Measurements from ENCODE around the gene GUK1.
"Not testable (repeated sequence)": the region's sequence is repeated elsewhere in the genome, so short reads cannot be mapped to it uniquely, and the experiment has no call there.

Gene GUK1

GRCh38 chr1:228178737-228179684, 38.9 kb downstream of the GUK1 start:
- DNase-seq = no peak

GRCh38 chr1:228180271-228180958, 40.3 kb downstream of the GUK1 start:
- DNase-seq = no peak

GRCh38 chr1:228180959-228181644, 41.0 kb downstream of the GUK1 start:
- DNase-seq = no peak

GRCh38 chr1:228181645-228182034, 41.6 kb downstream of the GUK1 start:
- DNase-seq = no peak

- DNase-seq = no peak
Measured at GRCh38 chr1:228182296-228183030, 42.4 kb downstream of the GUK1 start.

- DNase-seq = no peak
Measured at GRCh38 chr1:228184152-228184551, 44.1 kb downstream of the GUK1 start.

- peak; percentile 58 for DNase-seq
Measured at GRCh38 chr1:228185641-228185965, 45.5 kb downstream of the GUK1 start.

GRCh38 chr1:228188249-228188648, 48.2 kb downstream of the GUK1 start:
- not testable (repeated sequence) for DNase-seq

- DNase-seq = no peak
Measured at GRCh38 chr1:228190182-228190581, 50.1 kb downstream of the GUK1 start.

GRCh38 chr1:228190778-228191177, 50.7 kb downstream of the GUK1 start:
- DNase-seq = no peak

GRCh38 chr1:228194436-228194835, 54.4 kb downstream of the GUK1 start:
- no peak for DNase-seq

GRCh38 chr1:228194921-228195812, 55.1 kb downstream of the GUK1 start:
- DNase-seq = no peak

GRCh38 chr1:228197555-228198147, 57.6 kb downstream of the GUK1 start:
- DNase-seq = no peak
